K562 (cell line): Measurements from ENCODE around the gene GTF2I. TPM values are rescaled to one million over a fixed set of nuclear protein-coding genes. Genes with fewer than 3 reads are reported as not detected.

ENCODE experiments used
- E2F8 ChIP-seq: fragments of 450-650 bp; IDR thresholded peaks from 2 replicates; pipeline ENCODE4 v1.7.1; 2018; ENCODE audit warnings: mild to moderate bottlenecking, low read depth; ENCODE audit not compliant: partially characterized antibody
- FOSL1 ChIP-seq: fragments of 200-800 bp; sonication (Bioruptor generic); conservative IDR thresholded peaks from 2 replicates; pipeline ENCODE4 v1.6.1; 2016; ENCODE audit warnings: missing genetic modification characterization, missing compliant biosample characterization
- FOXJ3 ChIP-seq: sonication (generic); formaldehyde crosslinking; IDR thresholded peaks from 2 replicates; pipeline ENCODE4 v1.4.0; 2020; ENCODE audit warnings: mild to moderate bottlenecking, missing genetic modification reagents
- MECOM ChIP-seq: fragments of 250-450 bp; sonication (Bioruptor Pico); IDR thresholded peaks from 2 replicates; pipeline ENCODE4 v1.8.0; 2022; ENCODE audit warnings: inconsistent platforms
- NFRKB ChIP-seq: fragments of 450-650 bp; IDR thresholded peaks from 2 replicates; pipeline ENCODE4 v1.6.1; 2016; ENCODE audit warnings: low read depth
- NR2F6 ChIP-seq: fragments of 450-650 bp; formaldehyde crosslinking; IDR thresholded peaks from 2 replicates; pipeline ENCODE4 v1.4.0; 2020; ENCODE audit warnings: mild to moderate bottlenecking
- POU5F1 ChIP-seq: fragments of 150-350 bp; IDR thresholded peaks from 2 replicates; pipeline ENCODE4 v1.6.1; 2014; ENCODE audit warnings: borderline replicate concordance, low read length, low read depth, mild to moderate bottlenecking; ENCODE audit not compliant: partially characterized antibody
- RBM39 ChIP-seq: fragments of 200-400 bp; formaldehyde crosslinking; optimal IDR thresholded peaks from 2 replicates; pipeline ENCODE3; 2018; ENCODE audit warnings: low read depth, low read length
- SIN3A ChIP-seq, 2 experiments: fragments of 150-350 bp in 1 of 2; IDR thresholded peaks; 2 replicates each; pipeline ENCODE4 v1.6.1; 2011 to 2016; ENCODE audit warnings: borderline replicate concordance in 2 of 2, low read depth in 2 of 2, low read length in 2 of 2, mild to moderate bottlenecking in 2 of 2, moderate library complexity in 2 of 2; ENCODE audit not compliant: control insufficient read depth in 1 of 2
- TAF1 ChIP-seq: IDR thresholded peaks from 2 replicates; pipeline ENCODE4 v1.6.1; 2011; ENCODE audit warnings: mild to moderate bottlenecking, low read length, moderate library complexity; ENCODE audit not compliant: insufficient read depth, control insufficient read depth, severe bottlenecking; ENCODE audit errors: extremely low read depth
- XRCC4 ChIP-seq: IDR thresholded peaks from one replicate; pipeline ENCODE4 v1.6.1; 2011; ENCODE audit not compliant: insufficient read depth, insufficient read length; ENCODE audit errors: extremely low read depth
- ZFX ChIP-seq: sonication (generic); formaldehyde crosslinking; IDR thresholded peaks from 2 replicates; pipeline ENCODE4 v1.8.0; 2022; ENCODE audit warnings: mild to moderate bottlenecking, missing genetic modification reagents, moderate library complexity
- ZNF445 ChIP-seq: fragments of 250-450 bp; sonication (Bioruptor Pico); IDR thresholded peaks from 2 replicates; pipeline ENCODE4 v1.4.0; 2020; ENCODE audit warnings: low read depth, mild to moderate bottlenecking, moderate library complexity
- ZNF830 ChIP-seq: fragments of 250-450 bp; sonication (Bioruptor Pico); IDR thresholded peaks from 2 replicates; pipeline ENCODE4 v1.5.0; 2021; ENCODE audit warnings: mild to moderate bottlenecking
- ZZZ3 ChIP-seq: fragments of 450-650 bp; IDR thresholded peaks from 2 replicates; pipeline ENCODE4 v1.6.1; 2016; ENCODE audit warnings: antibody characterized with exemption, mild to moderate bottlenecking, moderate library complexity
- polyA plus RNA-seq, 8 experiments: library from polyadenylated mRNA; depleted of rRNA in 4 of 8; stranded (reverse) in 5 of 8; unstranded in 3 of 8; fragments of >200 nt; fragmentation: Nextera tagmentation in 2 of 8; fragmentation: Illumina TruSeq in 1 of 8; extraction: Ambion mirVana in 2 of 8; extraction: Trizol in 1 of 8; gene quantifications; 2 replicates each; pipeline versions ENCODE4 v1.2.1 to v1.2.3, GENCODE V29; 2011 to 2014; ENCODE audit warnings: inconsistent platforms in 1 of 8, missing spikeins in 1 of 8
- total RNA-seq, 7 experiments: library from RNA; depleted of rRNA in 6 of 7; stranded (reverse); fragments of >200 nt in 6 of 7; fragmentation: Illumina TruSeq in 2 of 7; extraction: Trizol in 2 of 7; gene quantifications; 2 replicates each; pipeline versions ENCODE4 v1.2.1 to v1.2.3, GENCODE V29; 2011 to 2021; ENCODE audit warnings: low replicate concordance in 1 of 7
- TF ChIP-seq, protein P1 (sequence below), 2 experiments: fragments of 450-650 bp in 1 of 2; sonication (generic) in 1 of 2; formaldehyde crosslinking in 1 of 2; IDR thresholded peaks; 2 replicates each; pipeline versions ENCODE4 v1.7.1 to v1.9.0; 2016 to 2022; ENCODE audit warnings: inconsistent platforms in 1 of 2, mild to moderate bottlenecking in 1 of 2, missing genetic modification reagents in 1 of 2

The GTF2I gene
- total and polyA plus RNA-seq, 9 of the 15 experiments (the other 6 are each of a cell fraction or from before 2014, with no cell fraction given): 8.4 to 161 (median 90.0) TPM

DNA sequence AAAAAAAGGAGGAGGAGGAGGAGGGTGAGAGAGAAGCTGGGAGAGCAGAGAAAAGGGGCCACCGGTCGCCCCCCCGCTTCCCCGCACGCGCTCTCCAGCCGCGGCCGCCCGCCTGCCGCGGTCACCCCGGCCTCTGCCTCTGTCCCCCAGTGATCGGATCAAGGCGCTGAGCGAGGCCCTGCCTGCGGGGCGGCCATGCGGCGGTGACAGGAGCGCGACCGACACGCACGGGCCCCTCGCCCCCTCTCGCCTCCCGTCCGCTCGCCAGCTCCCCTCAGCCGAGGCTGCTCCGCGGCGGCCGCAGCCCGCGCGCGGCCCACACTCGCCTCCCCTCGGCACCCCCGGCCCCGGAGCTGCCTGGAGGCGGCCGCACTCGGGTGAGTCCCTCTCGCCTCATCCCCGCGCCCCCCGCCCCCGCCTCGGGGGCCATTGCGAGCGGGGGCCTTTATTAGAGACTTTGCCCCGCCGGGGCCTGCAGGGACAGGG lies at the start of gene GTF2I (continued):
- TF ChIP-seq, protein P1, sequence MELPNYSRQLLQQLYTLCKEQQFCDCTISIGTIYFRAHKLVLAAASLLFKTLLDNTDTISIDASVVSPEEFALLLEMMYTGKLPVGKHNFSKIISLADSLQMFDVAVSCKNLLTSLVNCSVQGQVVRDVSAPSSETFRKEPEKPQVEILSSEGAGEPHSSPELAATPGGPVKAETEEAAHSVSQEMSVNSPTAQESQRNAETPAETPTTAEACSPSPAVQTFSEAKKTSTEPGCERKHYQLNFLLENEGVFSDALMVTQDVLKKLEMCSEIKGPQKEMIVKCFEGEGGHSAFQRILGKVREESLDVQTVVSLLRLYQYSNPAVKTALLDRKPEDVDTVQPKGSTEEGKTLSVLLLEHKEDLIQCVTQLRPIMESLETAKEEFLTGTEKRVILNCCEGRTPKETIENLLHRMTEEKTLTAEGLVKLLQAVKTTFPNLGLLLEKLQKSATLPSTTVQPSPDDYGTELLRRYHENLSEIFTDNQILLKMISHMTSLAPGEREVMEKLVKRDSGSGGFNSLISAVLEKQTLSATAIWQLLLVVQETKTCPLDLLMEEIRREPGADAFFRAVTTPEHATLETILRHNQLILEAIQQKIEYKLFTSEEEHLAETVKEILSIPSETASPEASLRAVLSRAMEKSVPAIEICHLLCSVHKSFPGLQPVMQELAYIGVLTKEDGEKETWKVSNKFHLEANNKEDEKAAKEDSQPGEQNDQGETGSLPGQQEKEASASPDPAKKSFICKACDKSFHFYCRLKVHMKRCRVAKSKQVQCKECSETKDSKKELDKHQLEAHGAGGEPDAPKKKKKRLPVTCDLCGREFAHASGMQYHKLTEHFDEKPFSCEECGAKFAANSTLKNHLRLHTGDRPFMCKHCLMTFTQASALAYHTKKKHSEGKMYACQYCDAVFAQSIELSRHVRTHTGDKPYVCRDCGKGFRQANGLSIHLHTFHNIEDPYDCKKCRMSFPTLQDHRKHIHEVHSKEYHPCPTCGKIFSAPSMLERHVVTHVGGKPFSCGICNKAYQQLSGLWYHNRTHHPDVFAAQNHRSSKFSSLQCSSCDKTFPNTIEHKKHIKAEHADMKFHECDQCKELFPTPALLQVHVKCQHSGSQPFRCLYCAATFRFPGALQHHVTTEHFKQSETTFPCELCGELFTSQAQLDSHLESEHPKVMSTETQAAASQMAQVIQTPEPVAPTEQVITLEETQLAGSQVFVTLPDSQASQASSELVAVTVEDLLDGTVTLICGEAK (IDR thresholded peaks at IDR 0.05): no peak
- TF ChIP-seq, protein P1 (CRISPR knock-in tag; IDR thresholded peaks at IDR 0.05): no peak
- TF ChIP-seq SIN3A (IDR thresholded peaks at IDR 0.05; ENCODE audit: borderline replicate concordance in 2 of 2, control insufficient read depth in 1 of 2, low read depth in 2 of 2, low read length in 2 of 2) (peak; percentile 52 to 61; a peak in 2 of 4 replicates), TAF1 (peak; percentile 18), ZFX (CRISPR knock-in tag) (peak; percentile 87), E2F8 (no peak), MECOM (CRISPR knock-in tag) (no peak), FOXJ3 (CRISPR knock-in tag) (no peak), NFRKB (no peak; the same call in 1 of the 2 replicates), ZNF445 (CRISPR knock-in tag) (no peak), POU5F1 (no peak), RBM39 (no peak), FOSL1 (no peak), ZZZ3 (no peak), ZNF830 (no peak), XRCC4 (no peak), NR2F6 (CRISPR knock-in tag) (0 out of 2 replicates have a peak, but pooled peaks have one; percentile 56)
